GM08714 (cell line): Measurements from ENCODE around the gene SLPI.

Source experiments
- H3K4me3 ChIP-seq: fragments of 200-500 bp; sonication (Bioruptor generic); 2 replicates; pipeline ENCODE4 v1.5.1; 2014; ENCODE audit warnings: mild to moderate bottlenecking, low read length, inconsistent platforms
- ZNF274 ChIP-seq: IDR thresholded peaks from 2 replicates; pipeline ENCODE4 v1.6.1; 2012; ENCODE audit warnings: mild to moderate bottlenecking, low read depth, low read length

SLPI gene

GRCh38 chr20:45257711-45258110, 3.3 kb upstream of the SLPI start:
- no peak for TF ChIP-seq ZNF274
- H3K4me3 ChIP-seq = no peak overlapping the region

- TF ChIP-seq ZNF274 = no peak
- H3K4me3 ChIP-seq = no peak overlapping the region
These were observed 2.8 kb upstream of the SLPI start for GRCh38 chr20:45257161-45257560.

- TF ChIP-seq ZNF274 = no peak
- H3K4me3 ChIP-seq = no peak overlapping the region
These were observed 1.1 kb downstream of the SLPI start for GRCh38 chr20:45253261-45253660.

GRCh38 chr20:45251884-45252560, 2.3 kb downstream of the SLPI start:
- no peak overlapping the region for H3K4me3 ChIP-seq
- TF ChIP-seq ZNF274 = no peak

- TF ChIP-seq ZNF274 = no peak
- H3K4me3 ChIP-seq = no peak overlapping the region
These were observed 5.8 kb downstream of the SLPI start for GRCh38 chr20:45248609-45249008.

GRCh38 chr20:45247865-45248264, 6.5 kb downstream of the SLPI start:
- no peak for TF ChIP-seq ZNF274

GRCh38 chr20:45246109-45246508, 8.3 kb downstream of the SLPI start:
- no peak overlapping the region for H3K4me3 ChIP-seq

More at GRCh38 chr20:45247865-45248264, 6.5 kb downstream of the SLPI start:
- no peak overlapping the region for H3K4me3 ChIP-seq

GRCh38 chr20:45238139-45238538, 16.2 kb downstream of the SLPI start:
- no peak for TF ChIP-seq ZNF274
- H3K4me3 ChIP-seq = no peak overlapping the region

More at GRCh38 chr20:45246109-45246508, 8.3 kb downstream of the SLPI start:
- no peak for TF ChIP-seq ZNF274

GRCh38 chr20:45235995-45236394, 18.4 kb downstream of the SLPI start:
- H3K4me3 ChIP-seq = no peak overlapping the region
- TF ChIP-seq ZNF274 = no peak

GRCh38 chr20:45230631-45231030, 23.7 kb downstream of the SLPI start:
- TF ChIP-seq ZNF274 = no peak
- no peak overlapping the region for H3K4me3 ChIP-seq

GRCh38 chr20:45229264-45230056, 24.9 kb downstream of the SLPI start:
- TF ChIP-seq ZNF274 = no peak
- no peak overlapping the region for H3K4me3 ChIP-seq

- TF ChIP-seq ZNF274 = no peak
These were observed 28.1 kb downstream of the SLPI start for GRCh38 chr20:45226287-45226686.

GRCh38 chr20:45223136-45223535, 31.2 kb downstream of the SLPI start:
- TF ChIP-seq ZNF274 = no peak

More at GRCh38 chr20:45226287-45226686, 28.1 kb downstream of the SLPI start:
- no peak overlapping the region for H3K4me3 ChIP-seq

GRCh38 chr20:45221076-45221475, 33.3 kb downstream of the SLPI start, which contains the start of gene SEMG2:
SEMG2 (plus strand) TSS chr20:45221373; CDS start chr20:45221390, 17 bp downstream.
- no peak for TF ChIP-seq ZNF274
- H3K4me3 ChIP-seq = no peak within 1 kb of the TSS

More at GRCh38 chr20:45223136-45223535, 31.2 kb downstream of the SLPI start:
- H3K4me3 ChIP-seq = no peak overlapping the region

- no peak for TF ChIP-seq ZNF274
- H3K4me3 ChIP-seq = no peak overlapping the region
These were observed 35.7 kb downstream of the SLPI start for GRCh38 chr20:45218636-45219035.
